GM18498 (cell line): ENCODE data around the gene RGCC.
A peak's percentile ranks its signal among the peaks of the same experiment; 100 is the strongest.

Source experiments
- ATAC-seq: cut with Tn5 transposase; IDR thresholded peaks from one replicate; pipeline ENCODE4 v1.9.1; 2021; ENCODE audit warnings: mild to moderate bottlenecking, moderate library complexity; ENCODE audit not compliant: unreplicated experiment

Gene RGCC

DNA sequence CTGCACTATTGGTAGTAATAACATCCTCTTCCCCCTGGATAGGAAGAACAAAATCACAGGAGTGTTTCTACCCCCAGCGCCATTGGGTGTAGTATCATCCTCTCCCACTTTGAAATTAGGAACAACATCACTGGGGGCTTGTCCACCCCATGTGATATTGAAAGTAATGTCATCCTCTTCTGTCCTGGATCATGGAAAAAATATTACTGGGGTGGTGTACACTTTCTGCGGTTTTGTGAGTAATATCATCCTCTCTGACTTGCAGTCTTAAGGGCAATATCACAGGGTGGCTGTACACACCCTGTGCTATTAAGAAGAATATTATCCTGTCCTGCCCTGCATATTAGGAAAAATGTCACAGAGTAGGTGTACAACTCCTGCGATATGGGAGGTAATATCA is 4.9 kb upstream of the RGCC start:
- no peak for ATAC-seq

DNA sequence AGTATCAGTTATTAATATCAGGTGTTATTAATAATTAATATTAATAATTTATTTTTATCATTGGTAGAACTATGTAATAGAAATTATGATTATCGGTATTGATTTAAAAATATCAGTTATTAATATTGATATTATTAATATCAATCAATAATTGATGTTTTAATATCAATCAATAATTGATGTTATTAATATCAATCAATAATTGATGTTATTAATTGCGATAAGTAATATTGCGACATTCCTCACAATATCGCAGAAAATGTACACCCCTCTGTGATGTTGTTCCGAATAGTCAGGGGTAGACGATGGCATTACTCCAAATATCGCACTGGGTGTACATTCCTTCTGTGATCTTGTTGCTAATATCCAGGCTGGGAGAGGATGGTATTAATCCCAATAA is 3.7 kb upstream of the RGCC start:
- no peak for ATAC-seq

DNA sequence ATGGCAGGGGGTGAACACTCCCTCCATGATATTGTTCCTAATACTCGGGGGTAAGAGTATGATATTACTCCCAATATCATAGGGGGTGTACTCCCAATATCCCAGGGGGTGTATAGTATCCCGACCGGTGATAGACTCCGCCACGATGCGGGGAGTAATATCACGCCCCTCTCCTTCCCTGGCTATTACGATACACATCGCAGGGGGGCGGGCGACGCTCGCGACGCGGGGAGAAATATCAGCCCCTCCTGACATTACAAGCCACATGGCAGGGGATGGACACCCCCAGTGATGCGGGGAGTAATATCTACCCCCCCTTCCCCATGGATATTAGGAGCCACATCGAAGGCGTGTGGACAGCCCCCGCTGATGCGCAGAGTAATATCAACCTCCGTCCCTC is 3.2 kb upstream of the RGCC start:
- no peak for ATAC-seq

DNA sequence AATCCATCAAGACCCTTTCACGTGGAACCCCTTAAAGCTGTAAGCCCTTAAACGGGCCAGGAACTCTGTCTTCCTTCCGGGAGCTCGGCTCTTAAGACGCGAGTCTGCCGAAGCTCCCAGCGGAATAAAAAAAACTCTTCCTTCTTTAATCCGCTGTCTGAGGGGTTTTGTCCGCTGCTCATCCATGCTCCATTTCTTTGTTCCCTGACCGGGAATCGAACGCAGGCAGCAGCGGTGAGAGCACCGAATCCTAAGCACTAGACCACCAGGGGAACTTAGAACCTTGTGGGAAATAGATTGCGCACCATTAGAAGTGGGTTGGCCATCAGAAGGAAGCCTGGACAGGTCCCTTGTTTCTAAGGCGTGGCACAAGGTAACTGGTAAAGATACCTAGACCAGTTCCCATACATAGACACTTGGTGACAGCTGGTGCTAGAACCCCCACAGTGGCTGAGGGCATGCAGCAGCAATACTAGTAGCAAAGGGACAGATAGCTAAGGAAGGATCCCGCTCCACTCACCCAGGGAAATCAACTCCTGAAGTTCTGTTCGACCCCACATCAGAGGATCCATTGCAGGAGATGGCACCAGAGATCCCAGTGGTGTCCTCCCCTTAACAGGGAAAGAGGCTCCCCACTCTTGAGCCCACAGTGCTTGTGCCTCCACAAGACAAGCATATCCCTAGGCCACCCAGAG is 1.5 kb upstream of the RGCC start:
- ATAC-seq = no peak

- ATAC-seq = peak; percentile 28
Measured at GRCh38 chr13:41457589-41458186, 338 bp downstream of the RGCC start.

GRCh38 chr13:41458187-41458760 is 924 bp downstream of the RGCC start:
- peak; percentile 29 for ATAC-seq

GRCh38 chr13:41458761-41459431 is 1.5 kb downstream of the RGCC start:
- no peak for ATAC-seq

DNA sequence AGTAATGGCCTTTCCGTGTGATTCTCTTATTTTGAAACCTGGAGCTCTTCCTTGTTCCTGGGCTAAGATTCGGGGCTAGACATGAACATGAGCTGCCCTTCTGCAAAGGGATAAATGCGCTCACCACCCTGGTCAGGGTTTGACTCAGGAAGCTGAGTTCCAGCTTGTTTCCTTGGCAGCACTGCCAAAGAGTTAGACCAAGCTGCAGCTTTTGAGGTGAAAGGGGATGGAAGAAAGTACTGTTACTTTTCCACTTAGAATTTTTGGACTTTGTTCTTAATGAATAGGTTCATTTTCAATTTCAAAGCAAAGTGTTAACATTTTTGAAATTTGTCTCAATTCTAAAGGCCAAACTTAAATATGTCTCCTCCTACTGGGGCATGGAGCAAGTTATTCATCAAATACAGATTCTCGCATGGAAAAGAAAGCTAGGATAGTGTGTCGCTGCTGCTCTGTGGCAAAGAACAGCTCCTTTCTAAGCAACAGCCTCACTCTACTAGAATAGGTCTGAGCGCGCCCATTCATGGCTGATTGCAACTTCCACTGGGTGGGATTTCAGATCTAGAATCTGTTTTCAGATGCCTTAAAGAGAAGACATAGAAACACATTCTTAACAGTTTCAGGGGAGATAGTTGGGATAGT is 2.2 kb downstream of the RGCC start:
- ATAC-seq = no peak

GRCh38 chr13:41460074-41460465 is 2.7 kb downstream of the RGCC start:
- ATAC-seq = no peak

- no peak for ATAC-seq
Measured at GRCh38 chr13:41460930-41461329, 3.6 kb downstream of the RGCC start.

DNA sequence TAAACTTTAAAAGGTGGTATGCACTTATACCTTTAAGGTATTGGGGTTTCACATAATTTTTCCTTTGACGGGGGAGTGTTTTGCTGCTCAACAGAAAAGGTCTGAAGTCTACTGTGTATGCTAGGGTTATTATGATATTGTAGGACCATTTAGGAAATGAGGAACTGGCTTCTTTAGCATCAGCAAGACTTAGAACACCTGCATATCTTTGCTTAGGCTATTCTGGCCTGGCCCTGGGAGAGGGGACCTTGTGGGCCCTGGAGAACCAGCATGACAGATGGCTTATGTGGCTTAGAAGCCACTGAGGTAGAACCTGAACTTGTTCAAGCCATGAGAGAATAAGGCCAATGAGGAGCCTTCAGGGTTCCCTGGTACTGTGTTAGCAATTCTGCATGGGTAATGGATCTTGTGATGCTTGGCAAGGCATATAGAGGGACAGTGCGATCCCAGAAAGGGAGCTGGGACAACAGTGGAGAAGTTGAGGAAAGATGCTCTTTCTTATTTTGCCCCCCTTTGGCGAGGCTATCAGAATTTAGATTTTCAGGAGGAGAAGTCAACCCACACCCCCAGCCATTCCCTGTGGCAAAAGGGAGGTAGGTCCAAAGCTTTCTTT is 4.3 kb downstream of the RGCC start:
- ATAC-seq = no peak

- ATAC-seq = no peak
Measured at GRCh38 chr13:41462427-41462826, 5.1 kb downstream of the RGCC start.

- peak; percentile 45 for ATAC-seq
Measured at GRCh38 chr13:41463838-41464602, 6.7 kb downstream of the RGCC start.

DNA sequence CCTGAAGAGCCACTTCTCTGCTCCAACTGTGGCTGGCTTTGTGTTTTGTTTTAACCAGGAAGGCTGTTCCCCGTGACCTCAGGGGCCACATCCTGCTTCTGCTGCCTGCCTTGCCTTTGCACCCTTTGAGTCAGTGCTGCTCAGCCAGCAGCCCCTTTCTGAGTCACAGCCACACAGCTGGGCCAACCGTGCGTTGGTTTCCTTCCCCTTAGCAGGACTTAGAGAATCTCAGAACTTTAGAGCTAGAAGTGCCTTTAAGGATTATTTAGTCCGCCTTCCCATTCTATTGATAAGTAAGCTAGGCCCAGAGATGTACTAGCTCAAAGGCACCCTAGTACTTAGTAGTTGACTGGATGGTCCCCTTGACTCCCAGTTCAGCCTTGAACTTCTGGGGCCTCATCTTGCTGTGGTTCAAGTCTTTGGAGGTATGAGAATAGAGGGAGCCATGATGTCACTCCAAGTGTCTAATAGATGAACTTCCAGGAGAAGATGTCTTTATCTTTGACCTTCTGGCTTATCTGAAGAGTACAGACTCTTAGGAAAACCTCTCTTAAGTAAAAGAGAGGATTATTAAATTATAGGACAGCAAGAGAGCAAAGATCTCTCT is 8.0 kb downstream of the RGCC start:
- peak; percentile 93 for ATAC-seq

DNA sequence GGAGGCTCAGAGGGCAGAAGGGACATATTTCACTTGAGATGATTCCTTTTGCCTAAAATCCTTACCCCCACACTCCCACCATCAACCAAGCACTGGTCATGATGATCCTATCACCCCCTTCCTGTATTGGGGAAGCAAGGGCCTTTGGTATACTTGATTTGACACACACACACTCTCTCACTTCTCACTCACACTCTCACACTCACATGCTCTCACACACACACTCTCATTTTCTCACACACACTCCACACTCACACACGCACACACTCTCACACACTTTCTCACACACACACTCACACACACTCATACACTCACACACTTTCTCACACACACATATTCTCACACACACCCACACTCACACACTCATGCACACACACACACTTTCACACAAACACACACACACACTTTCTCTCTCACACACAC is 8.6 kb downstream of the RGCC start:
- no peak for ATAC-seq

- no peak for ATAC-seq
Measured at GRCh38 chr13:41467425-41467945, 10.1 kb downstream of the RGCC start.

GRCh38 chr13:41468631-41469030 is 11.3 kb downstream of the RGCC start:
- no peak for ATAC-seq

DNA sequence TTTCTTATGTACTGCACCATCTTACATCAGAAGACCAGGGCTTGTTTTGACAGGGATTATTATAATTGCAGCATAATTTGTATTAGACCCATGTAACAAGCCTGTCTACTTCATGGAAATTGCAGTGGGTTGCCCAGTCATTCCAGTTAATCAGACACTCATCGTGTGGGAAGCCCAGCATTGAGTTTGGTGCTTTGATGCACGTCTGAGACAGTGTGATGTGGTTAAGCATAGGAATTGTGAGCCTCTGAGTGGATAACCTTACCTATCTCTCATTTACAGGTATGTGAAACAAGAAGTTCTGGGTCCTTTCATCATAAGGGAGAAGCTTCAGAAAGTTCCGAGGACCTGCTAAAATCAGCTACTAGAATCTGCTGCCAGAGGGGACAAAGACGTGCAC is 12.8 kb downstream of the RGCC start:
- ATAC-seq = no peak

DNA sequence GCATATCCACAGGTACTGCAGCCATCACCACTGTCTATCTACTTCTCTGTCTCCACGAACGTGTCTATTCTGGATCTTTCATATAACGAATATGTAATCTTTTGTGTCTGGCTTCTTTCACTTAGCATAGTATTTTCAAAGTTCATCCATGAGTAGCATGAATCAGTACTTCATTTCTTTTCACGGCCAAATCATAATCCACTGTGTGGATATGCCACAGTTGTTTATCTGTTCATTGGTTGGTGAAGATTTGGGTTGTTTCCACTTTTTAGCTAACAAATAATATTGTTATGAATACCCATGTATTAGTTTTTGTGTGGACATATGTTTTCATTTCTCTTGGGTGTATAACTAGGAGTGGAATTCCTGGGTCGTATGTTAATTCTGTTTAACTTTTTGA is 14.4 kb downstream of the RGCC start:
- no peak for ATAC-seq

- no peak for ATAC-seq
Measured at GRCh38 chr13:41487222-41487621, 29.9 kb downstream of the RGCC start.
